MCF 10A (cell line): ENCODE measurements around the gene FAAP100. TPM values are rescaled to one million over a fixed set of nuclear protein-coding genes. Genes with fewer than 3 reads are reported as not detected.

Experiments used
- BruUV-seq: library from RNA; stranded (reverse); fragments of 400-500 nt; replicated peaks from 2 replicates; lab custom pipeline; 2021; lab: Mats Ljungman, UMichigan
- CTCF ChIA-PET: fragments of 300-600 bp; sonication (Branson Sonifier 250); formaldehyde crosslinking; extraction: SDS; loops from one replicate; lab custom pipeline; 2021; ENCODE audit warnings: antibody characterized with exemption, inconsistent platforms; lab: Yijun Ruan, JAX
- POLR2A ChIA-PET: fragments of 300-600, 350-650 bp; sonication (Branson Sonifier 250); formaldehyde crosslinking; extraction: SDS; loops from one replicate; lab custom pipeline; 2020; ENCODE audit warnings: antibody characterized with exemption, inconsistent platforms; lab: Yijun Ruan, JAX
- DNase-seq: peaks from one replicate; pipeline ENCODE4 v3.0.0-alpha.2; 2018; ENCODE audit not compliant: unreplicated experiment
- H3K27ac Mint-ChIP-seq: one replicate; pipeline ENCODE4 v1.8.0; 2022; ENCODE audit warnings: mild to moderate bottlenecking, low read depth, mixed read lengths; ENCODE audit not compliant: unreplicated experiment
- H3K27me3 Mint-ChIP-seq: one replicate; pipeline ENCODE4 v1.8.0; 2022; ENCODE audit warnings: mixed read lengths; ENCODE audit not compliant: insufficient read depth, unreplicated experiment
- H3K36me3 Mint-ChIP-seq: one replicate; pipeline ENCODE4 v1.8.0; 2022; ENCODE audit warnings: mild to moderate bottlenecking, moderate library complexity, mixed read lengths; ENCODE audit not compliant: insufficient read depth, unreplicated experiment
- H3K4me1 Mint-ChIP-seq: one replicate; pipeline ENCODE4 v1.8.0; 2022; ENCODE audit warnings: mixed read lengths; ENCODE audit not compliant: insufficient read depth, unreplicated experiment
- H3K4me3 Mint-ChIP-seq: one replicate; pipeline ENCODE4 v1.8.0; 2022; ENCODE audit warnings: mild to moderate bottlenecking, moderate library complexity, mixed read lengths; ENCODE audit not compliant: unreplicated experiment
- H3K9me3 Mint-ChIP-seq: one replicate; pipeline ENCODE4 v1.8.0; 2022; ENCODE audit warnings: mixed read lengths; ENCODE audit not compliant: unreplicated experiment
- CTCF ChIP-seq: fragments of 200-600 bp; IDR thresholded peaks from one replicate; pipeline ENCODE4 v1.8.0; 2022; ENCODE audit warnings: antibody characterized with exemption, mild to moderate bottlenecking; ENCODE audit not compliant: unreplicated experiment
- intact Hi-C: fragments of 100-400 bp; cut with micrococcal nuclease; formaldehyde crosslinking; loops from 2 replicates; pipeline ENCODE4 v1.14.1; 2022
- total RNA-seq: library from RNA; stranded (reverse); gene quantifications from 2 replicates; pipeline ENCODE4 v1.2.3, GENCODE V29; 2022

The FAAP100 gene
- total RNA-seq, 1 experiment from 2014 or later, result 32.5 TPM

DNA sequence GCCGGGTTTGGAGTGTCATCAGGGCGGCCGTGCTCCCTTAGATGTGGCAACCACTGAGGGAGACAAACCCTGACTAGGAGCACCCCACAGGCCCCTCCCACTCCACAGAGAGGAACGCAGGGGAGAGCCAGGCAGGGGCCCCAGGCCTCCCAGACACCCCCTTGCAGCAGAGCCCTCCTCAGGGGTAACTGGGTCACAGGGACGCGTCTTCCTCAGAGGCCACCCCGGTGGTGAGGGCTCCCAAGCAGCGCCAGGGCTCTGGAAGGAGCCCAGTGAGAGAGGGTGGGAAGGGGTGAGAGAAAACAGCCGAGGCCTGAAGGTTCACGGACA lies 12.6 kb downstream of the FAAP100 start:
- TF ChIP-seq CTCF, result no peak

DNA sequence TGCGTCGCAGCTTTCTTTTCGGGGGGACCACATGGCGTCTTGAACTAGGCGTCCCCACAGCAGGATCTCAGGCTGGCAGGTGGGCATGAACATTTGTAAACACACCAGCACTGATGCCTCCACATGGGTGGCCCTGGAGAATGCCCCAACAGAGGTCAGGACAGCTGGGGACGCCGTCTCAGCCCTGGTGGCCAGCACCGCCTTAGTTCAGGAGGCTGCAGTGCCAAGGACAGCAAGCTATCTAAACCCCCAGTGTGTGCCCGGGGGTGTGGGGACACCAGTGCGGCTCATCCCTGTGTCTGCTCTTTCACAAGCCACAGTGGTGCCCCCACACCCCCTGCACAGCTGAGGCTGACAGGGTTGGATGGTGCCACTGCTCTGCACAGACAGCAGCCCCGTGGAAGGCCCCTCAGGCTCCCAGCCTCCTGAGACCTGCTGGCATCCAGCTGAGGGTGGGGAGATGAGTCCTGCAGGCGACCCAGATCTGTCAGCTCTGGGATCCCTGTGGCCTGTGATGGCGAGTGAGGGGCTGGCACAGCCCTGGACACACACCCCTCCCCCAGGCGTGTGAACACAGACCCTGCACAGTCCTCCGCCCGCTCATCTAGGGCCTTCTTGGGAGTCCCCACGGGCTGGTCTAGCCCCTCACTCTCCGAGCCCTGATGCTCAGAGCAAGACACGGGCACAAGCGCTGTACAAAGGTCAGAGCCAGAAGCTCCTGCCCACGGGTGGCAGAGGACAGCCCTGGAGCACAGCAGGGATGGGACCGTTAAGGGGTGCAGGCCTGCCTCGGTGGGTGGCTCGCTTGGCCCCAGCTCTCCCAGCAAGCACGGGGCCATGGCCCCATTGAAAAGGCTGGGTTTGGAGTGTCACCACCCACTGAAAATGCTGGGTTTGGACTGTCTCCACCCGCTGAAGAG lies 13.2 kb downstream of the FAAP100 start:
- H3K27me3 Mint-ChIP-seq, result no peaks in the 10 kb centered on the region
- POLR2A ChIA-PET, result interaction anchor here (0.6 to 1.1 kb wide), 2 partner anchors 14 to 21 kb away, joined by 3 read pairs; no protein-coding TSS in a partner anchor
- intact Hi-C loops, result no loop called here
- no peak for TF ChIP-seq CTCF
- no peak overlapping the region for H3K27ac Mint-ChIP-seq
- CTCF ChIA-PET, result no interaction called here
- H3K9me3 Mint-ChIP-seq, result no peaks in the 10 kb centered on the region
- BruUV-seq, result no TSS peak
- DNase-seq, result no peak
- no peaks in the 10 kb centered on the region for H3K4me1 Mint-ChIP-seq
- peaks cover 8% of the 10 kb centered on the region for H3K36me3 Mint-ChIP-seq
- H3K4me3 Mint-ChIP-seq, result no peak overlapping the region

More for the DNA sequence above, 12.6 kb downstream of the FAAP100 start:
- POLR2A ChIA-PET, result interaction anchor here (0.6 kb wide), 2 partner anchors 21 to 97 kb away, joined by 3 read pairs; no protein-coding TSS in a partner anchor
- intact Hi-C loops, result no loop called here
- no peaks in the 10 kb centered on the region for H3K27me3 Mint-ChIP-seq
- H3K9me3 Mint-ChIP-seq, result no peaks in the 10 kb centered on the region
- CTCF ChIA-PET, result no interaction called here
- no peak for DNase-seq
- BruUV-seq, result no TSS peak
- no peak overlapping the region for H3K27ac Mint-ChIP-seq
- H3K4me1 Mint-ChIP-seq, result no peaks in the 10 kb centered on the region
- peaks cover 8% of the 10 kb centered on the region for H3K36me3 Mint-ChIP-seq
- H3K4me3 Mint-ChIP-seq, result no peak overlapping the region

- Mint-ChIP-seq H3K36me3 (peaks cover 8% of the 10 kb centered on the region), H3K4me1 (no peaks in the 10 kb centered on the region), H3K27me3 (no peaks in the 10 kb centered on the region), H3K9me3 (no peaks in the 10 kb centered on the region), H3K27ac (no peak overlapping the region), H3K4me3 (no peak overlapping the region)
- no peak for DNase-seq
- no peak for TF ChIP-seq CTCF
- CTCF ChIA-PET, result no interaction called here
- POLR2A ChIA-PET, result interaction anchor here (1.1 kb wide), 1 partner anchor 15 kb away, joined by 3 read pairs; no protein-coding TSS in a partner anchor
- intact Hi-C loops, result no loop called here
- BruUV-seq, result no TSS peak
Measured at GRCh38 chr17:81537856-81538555, 14.1 kb downstream of the FAAP100 start.

- H3K4me1 Mint-ChIP-seq, result no peaks in the 10 kb centered on the region
- TF ChIP-seq CTCF, result peak; percentile 45
- no peaks in the 10 kb centered on the region for H3K27me3 Mint-ChIP-seq
- CTCF ChIA-PET, result no interaction called here
- H3K9me3 Mint-ChIP-seq, result no peaks in the 10 kb centered on the region
- BruUV-seq, result no TSS peak
- POLR2A ChIA-PET, result no interaction called here
- peaks cover 2% of the 10 kb centered on the region for H3K36me3 Mint-ChIP-seq
- intact Hi-C loops, result no loop called here
- peak; percentile 25 for DNase-seq
- no peak overlapping the region for H3K27ac Mint-ChIP-seq
- H3K4me3 Mint-ChIP-seq, result no peak overlapping the region
Measured at GRCh38 chr17:81537343-81537855, 14.8 kb downstream of the FAAP100 start.
